Progenitor cell of endocrine pancreas (in vitro differentiated cells): Measurements from ENCODE around the gene ENGASE. TPM values are rescaled to one million over a fixed set of nuclear protein-coding genes. Genes with fewer than 3 reads are reported as not detected.

ENCODE experiments used
- DNase-seq: peaks from one replicate; pipeline ENCODE4 v3.0.0; 2021; ENCODE audit warnings: low spot score; ENCODE audit not compliant: unreplicated experiment
- H3K27ac Mint-ChIP-seq: 2 replicates; pipeline ENCODE4 v1.8.0; 2021; ENCODE audit warnings: mild to moderate bottlenecking, moderate library complexity, mixed read lengths
- H3K27me3 Mint-ChIP-seq: 2 replicates; pipeline ENCODE4 v1.8.0; 2021; ENCODE audit warnings: mixed read lengths
- H3K36me3 Mint-ChIP-seq: 2 replicates; pipeline ENCODE4 v1.8.0; 2022; ENCODE audit warnings: mixed read lengths; ENCODE audit not compliant: insufficient read depth
- H3K4me1 Mint-ChIP-seq: 2 replicates; pipeline ENCODE4 v1.8.0; 2021; ENCODE audit warnings: low read depth, mixed read lengths
- H3K4me3 Mint-ChIP-seq: 2 replicates; pipeline ENCODE4 v1.8.0; 2021; ENCODE audit warnings: low read depth, mild to moderate bottlenecking, moderate library complexity, mixed read lengths
- H3K9me3 Mint-ChIP-seq: 2 replicates; pipeline ENCODE4 v1.8.0; 2021; ENCODE audit warnings: low read depth, mixed read lengths
- CTCF ChIP-seq: fragments of 200-600 bp; sonication (generic); IDR thresholded peaks from one replicate; pipeline ENCODE4 v1.5.0; 2021; ENCODE audit warnings: antibody characterized with exemption, mild to moderate bottlenecking; ENCODE audit not compliant: unreplicated experiment
- total RNA-seq: library from RNA; stranded (reverse); gene quantifications from 2 replicates; pipeline ENCODE4 v1.2.1, GENCODE V29; 2021

Gene ENGASE
- total RNA-seq, 1 donor from 2014 or later, result 52.4 TPM

- no peaks in the 10 kb centered on the region for H3K9me3 Mint-ChIP-seq
- peak; percentile 95 for TF ChIP-seq CTCF
- no peaks in the 10 kb centered on the region for H3K27me3 Mint-ChIP-seq
- peaks cover 1% of the 10 kb centered on the region for H3K36me3 Mint-ChIP-seq
- H3K4me1 Mint-ChIP-seq, result no peaks in the 10 kb centered on the region
- peak; percentile 82 for DNase-seq
- H3K27ac Mint-ChIP-seq, result no peak overlapping the region
- H3K4me3 Mint-ChIP-seq, result no peak overlapping the region
Measured at GRCh38 chr17:79087428-79088143, 13.0 kb downstream of the ENGASE start.

DNA sequence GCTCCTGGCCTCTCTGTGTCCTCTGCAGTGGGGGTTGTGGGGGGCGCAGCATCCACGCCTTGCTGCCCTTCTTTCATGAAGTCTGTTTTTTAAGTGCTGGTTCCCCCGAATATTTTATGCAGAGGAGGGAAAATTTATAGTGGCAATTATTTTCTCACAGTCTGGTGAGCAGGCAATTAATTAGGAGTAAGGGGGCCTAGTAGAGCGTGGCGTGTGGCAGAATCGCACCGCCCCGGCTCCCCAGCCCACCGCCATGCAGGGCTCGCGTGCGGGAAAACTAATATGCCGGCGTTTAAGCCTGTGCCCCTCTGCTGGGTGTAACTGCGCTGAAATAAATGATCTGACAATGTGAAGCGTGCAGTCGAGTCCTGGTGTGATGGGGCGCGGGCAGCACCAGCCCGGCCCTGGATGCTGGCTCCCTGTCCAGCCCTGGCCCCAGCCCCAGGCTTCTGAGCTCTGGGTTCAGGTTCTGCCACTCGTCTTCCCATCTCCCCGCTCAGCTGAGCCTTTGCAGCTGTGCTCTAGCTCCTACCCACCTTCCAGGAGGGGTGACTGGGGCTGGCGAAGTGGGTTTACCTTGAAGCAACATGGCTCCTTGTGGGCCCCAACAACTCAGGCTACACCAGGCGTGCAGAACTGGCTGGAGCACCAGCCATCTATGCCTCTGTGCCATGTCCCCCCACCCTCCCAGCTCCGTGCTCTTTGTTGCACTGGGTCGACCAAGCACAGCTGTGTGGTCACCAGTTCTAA lies 13.8 kb downstream of the ENGASE start:
- no peak overlapping the region for H3K4me3 Mint-ChIP-seq
- no peaks in the 10 kb centered on the region for H3K36me3 Mint-ChIP-seq
- TF ChIP-seq CTCF, result no peak
- H3K27me3 Mint-ChIP-seq, result no peaks in the 10 kb centered on the region
- H3K4me1 Mint-ChIP-seq, result no peaks in the 10 kb centered on the region
- DNase-seq, result no peak
- no peak overlapping the region for H3K27ac Mint-ChIP-seq
- H3K9me3 Mint-ChIP-seq, result no peaks in the 10 kb centered on the region

GRCh38 chr17:79088997-79089328 lies 14.3 kb downstream of the ENGASE start:
- Mint-ChIP-seq H3K9me3 (no peaks in the 10 kb centered on the region), H3K27ac (no peak overlapping the region), H3K27me3 (no peaks in the 10 kb centered on the region), H3K4me3 (no peak overlapping the region), H3K4me1 (no peaks in the 10 kb centered on the region), H3K36me3 (no peaks in the 10 kb centered on the region)
- no peak for TF ChIP-seq CTCF
- no peak for DNase-seq

- H3K36me3 Mint-ChIP-seq, result no peaks in the 10 kb centered on the region
- no peaks in the 10 kb centered on the region for H3K9me3 Mint-ChIP-seq
- H3K27ac Mint-ChIP-seq, result no peak overlapping the region
- no peak for TF ChIP-seq CTCF
- no peaks in the 10 kb centered on the region for H3K27me3 Mint-ChIP-seq
- H3K4me1 Mint-ChIP-seq, result no peaks in the 10 kb centered on the region
- no peak overlapping the region for H3K4me3 Mint-ChIP-seq
- no peak for DNase-seq
Measured at GRCh38 chr17:79089720-79090442, 15.3 kb downstream of the ENGASE start.

- H3K27me3 Mint-ChIP-seq, result no peaks in the 10 kb centered on the region
- H3K4me3 Mint-ChIP-seq, result no peak overlapping the region
- TF ChIP-seq CTCF, result no peak
- no peak for DNase-seq
- no peaks in the 10 kb centered on the region for H3K36me3 Mint-ChIP-seq
- no peak overlapping the region for H3K27ac Mint-ChIP-seq
- H3K4me1 Mint-ChIP-seq, result no peaks in the 10 kb centered on the region
- no peaks in the 10 kb centered on the region for H3K9me3 Mint-ChIP-seq
Measured at GRCh38 chr17:79090443-79091225, 16.0 kb downstream of the ENGASE start.
